SU-DHL-6 (cell line): ENCODE results near the gene INSC.

Source experiments
- H2AFZ ChIP-seq: fragments of 200-600 bp; sonication (generic); 2 replicates; pipeline ENCODE4 v1.6.1; 2014; ENCODE audit warnings: low read depth, mild to moderate bottlenecking, moderate library complexity, mixed read lengths, antibody characterized with exemption, low read length; ENCODE audit not compliant: severe bottlenecking
- H3F3A ChIP-seq: fragments of 200-600 bp; shearing (Covaris generic); 2 replicates; pipeline ENCODE4 v1.6.0; 2016; ENCODE audit warnings: antibody characterized with exemption, mild to moderate bottlenecking; ENCODE audit not compliant: insufficient read depth
- H3K27ac ChIP-seq: fragments of 200-600 bp; sonication (generic); 2 replicates; pipeline ENCODE4 v1.5.1; 2016; ENCODE audit warnings: low read depth, mild to moderate bottlenecking, low read length, moderate library complexity, mixed read lengths
- H3K27me3 ChIP-seq: fragments of 200-600 bp; sonication (generic), shearing (Covaris generic); 2 replicates; pipeline ENCODE4 v1.6.0; 2014; ENCODE audit warnings: mild to moderate bottlenecking, low read length
- H3K36me3 ChIP-seq: fragments of 200-600 bp; sonication (generic); 2 replicates; pipeline ENCODE4 v1.6.1; 2014; ENCODE audit warnings: mild to moderate bottlenecking, low read length, mixed read lengths
- H3K4me2 ChIP-seq: fragments of 300-600, 200-600 bp; shearing (Covaris generic), sonication (generic); 2 replicates; pipeline ENCODE4 v1.6.0; 2014; ENCODE audit warnings: low read length, low read depth, mild to moderate bottlenecking; ENCODE audit not compliant: poor library complexity, severe bottlenecking
- H3K4me3 ChIP-seq: fragments of 200-600 bp; sonication (generic); 2 replicates; pipeline ENCODE4 v1.5.1; 2014; ENCODE audit warnings: antibody characterized with exemption, low read length, mild to moderate bottlenecking, mixed read lengths; ENCODE audit not compliant: insufficient read depth, poor library complexity, severe bottlenecking
- H3K79me2 ChIP-seq: fragments of 200-600 bp; sonication (generic); 2 replicates; pipeline ENCODE4 v1.6.1; 2014; ENCODE audit warnings: mild to moderate bottlenecking, low read length, moderate library complexity; ENCODE audit not compliant: insufficient read depth
- H3K9ac ChIP-seq: fragments of 200-600 bp; sonication (generic); 2 replicates; pipeline ENCODE4 v1.7.0; 2014; ENCODE audit warnings: mild to moderate bottlenecking, low read length
- H3K9me2 ChIP-seq: fragments of 200-600 bp; sonication (generic); replicated peaks from 2 replicates; pipeline ENCODE4 v1.6.1; 2014; ENCODE audit warnings: low read length; ENCODE audit not compliant: insufficient read depth
- H3K9me3 ChIP-seq: fragments of 200-600 bp; sonication (generic); 2 replicates; pipeline ENCODE4 v1.6.1; 2014; ENCODE audit warnings: low read length, mixed read lengths; ENCODE audit not compliant: insufficient read depth
- H4K20me1 ChIP-seq: fragments of 200-600 bp; sonication (generic); 2 replicates; pipeline ENCODE4 v1.6.1; 2014; ENCODE audit warnings: low read depth, mild to moderate bottlenecking, antibody characterized with exemption, low read length, moderate library complexity, mixed read lengths
- CTCF ChIP-seq: fragments of 200-600 bp; sonication (generic); IDR thresholded peaks from one replicate; pipeline ENCODE4 v1.5.1; 2017; ENCODE audit warnings: antibody characterized with exemption, mild to moderate bottlenecking, low read length, moderate library complexity; ENCODE audit not compliant: insufficient read depth, poor library complexity, severe bottlenecking
- EZH2phosphoT487 ChIP-seq: fragments of 200-600 bp; sonication (generic), shearing (Covaris generic); conservative IDR thresholded peaks from 2 replicates; pipeline ENCODE4 v1.6.1; 2018; ENCODE audit warnings: mild to moderate bottlenecking, antibody characterized with exemption, low read length, moderate library complexity, mixed read lengths

INSC gene

GRCh38 chr11:15278128-15278527 lies 163.4 kb downstream of the INSC start:
- H3K9ac ChIP-seq = no peak overlapping the region
- no peak overlapping the region for H3K4me3 ChIP-seq
- H2AFZ ChIP-seq = no peak overlapping the region
- no peaks in the 10 kb centered on the region for H3K36me3 ChIP-seq
- no peak for TF ChIP-seq CTCF
- H3K4me2 ChIP-seq = no peak overlapping the region
- H4K20me1 ChIP-seq = no peaks in the 10 kb centered on the region
- no peaks in the 10 kb centered on the region for H3K79me2 ChIP-seq
- no peaks in the 10 kb centered on the region for H3K9me2 ChIP-seq
- H3K27ac ChIP-seq = no peak overlapping the region
- H3K9me3 ChIP-seq = no peaks in the 10 kb centered on the region
- H3F3A ChIP-seq = no peaks in the 10 kb centered on the region
- H3K27me3 ChIP-seq = no peaks in the 10 kb centered on the region

GRCh38 chr11:15280393-15280792 lies 165.7 kb downstream of the INSC start:
- Histone ChIP-seq H3K4me3 (no peak overlapping the region), H4K20me1 (no peaks in the 10 kb centered on the region)

GRCh38 chr11:15282754-15283153 lies 168.0 kb downstream of the INSC start:
- Histone ChIP-seq H3K4me2 (no peak overlapping the region), H3K4me3 (no peak overlapping the region), H3F3A (no peaks in the 10 kb centered on the region), H3K27ac (no peak overlapping the region), H2AFZ (no peak overlapping the region), H3K79me2 (no peaks in the 10 kb centered on the region), H3K36me3 (no peaks in the 10 kb centered on the region), H3K9ac (no peak overlapping the region), H3K9me3 (no peaks in the 10 kb centered on the region), H3K9me2 (no peaks in the 10 kb centered on the region), H3K27me3 (no peaks in the 10 kb centered on the region), H4K20me1 (no peaks in the 10 kb centered on the region)
- TF ChIP-seq CTCF (no peak), EZH2phosphoT487 (no peak)

More at GRCh38 chr11:15280393-15280792, 165.7 kb downstream of the INSC start:
- H3K36me3 ChIP-seq = no peaks in the 10 kb centered on the region
- no peaks in the 10 kb centered on the region for H3K79me2 ChIP-seq
- no peak overlapping the region for H3K27ac ChIP-seq
- H3K27me3 ChIP-seq = no peaks in the 10 kb centered on the region
- no peak for TF ChIP-seq EZH2phosphoT487
- no peak for TF ChIP-seq CTCF
- no peak overlapping the region for H3K9ac ChIP-seq
- H3K4me2 ChIP-seq = no peak overlapping the region
- H3K9me3 ChIP-seq = no peaks in the 10 kb centered on the region
- no peak overlapping the region for H2AFZ ChIP-seq
- no peaks in the 10 kb centered on the region for H3K9me2 ChIP-seq
- H3F3A ChIP-seq = no peaks in the 10 kb centered on the region

GRCh38 chr11:15286465-15286864 lies 171.7 kb downstream of the INSC start:
- Histone ChIP-seq H3K27ac (no peak overlapping the region), H3K9me3 (no peaks in the 10 kb centered on the region), H2AFZ (no peak overlapping the region), H4K20me1 (no peaks in the 10 kb centered on the region), H3F3A (no peaks in the 10 kb centered on the region), H3K4me2 (no peak overlapping the region), H3K4me3 (no peak overlapping the region), H3K36me3 (no peaks in the 10 kb centered on the region), H3K9ac (no peak overlapping the region), H3K9me2 (no peaks in the 10 kb centered on the region), H3K27me3 (no peaks in the 10 kb centered on the region), H3K79me2 (no peaks in the 10 kb centered on the region)
- no peak for TF ChIP-seq CTCF
- TF ChIP-seq EZH2phosphoT487 = no peak
